ENCODE results near the gene CCDC17.

CCDC17 gene

GRCh38 chr1:45583264-45583665 lies 40.6 kb downstream of the CCDC17 start:
- DNase-seq: peak; percentile 90

- DNase-seq: no peak
Observed at GRCh38 chr1:45574105-45574626, 49.7 kb downstream of the CCDC17 start.

- DNase-seq: no peak
Observed at GRCh38 chr1:45573231-45573804, 50.5 kb downstream of the CCDC17 start.

GRCh38 chr1:45570631-45571030 lies 53.2 kb downstream of the CCDC17 start:
- DNase-seq: no peak

Data from effector CD4-positive, alpha-beta T cell (primary cell).